Measurements from ENCODE around the gene LIPH.
"Not testable (repeated sequence)": the region's sequence is repeated elsewhere in the genome, so short reads cannot be mapped to it uniquely, and the experiment has no call there.

Gene LIPH

GRCh38 chr3:185552358-185552877, at the start of gene LIPH:
LIPH (minus strand) TSS chr3:185552588; CDS start chr3:185552471, 117 bp downstream.
- no peak for DNase-seq

GRCh38 chr3:185595526-185595925, 43.1 kb upstream of the LIPH start:
- no peak for DNase-seq

DNA sequence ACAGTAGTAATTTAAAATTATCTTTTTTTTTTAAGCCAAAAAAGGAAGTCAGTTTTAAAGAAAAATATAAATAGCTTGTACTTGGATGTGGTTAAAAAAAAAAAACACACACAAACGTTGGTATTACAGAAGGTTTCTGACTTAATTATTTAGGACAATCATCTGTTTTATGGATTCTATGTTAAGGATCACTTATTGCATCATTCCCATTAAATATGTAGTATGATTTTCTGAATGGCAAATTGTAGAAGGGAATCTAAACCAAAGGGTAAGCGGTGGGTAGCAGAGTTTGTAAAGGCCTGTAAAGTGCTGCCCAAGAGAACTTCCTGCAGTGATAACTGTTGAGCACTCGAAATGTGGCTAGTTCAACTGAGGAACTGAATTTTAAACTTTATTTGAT, 41.7 kb upstream of the LIPH start:
- no peak for DNase-seq

DNA sequence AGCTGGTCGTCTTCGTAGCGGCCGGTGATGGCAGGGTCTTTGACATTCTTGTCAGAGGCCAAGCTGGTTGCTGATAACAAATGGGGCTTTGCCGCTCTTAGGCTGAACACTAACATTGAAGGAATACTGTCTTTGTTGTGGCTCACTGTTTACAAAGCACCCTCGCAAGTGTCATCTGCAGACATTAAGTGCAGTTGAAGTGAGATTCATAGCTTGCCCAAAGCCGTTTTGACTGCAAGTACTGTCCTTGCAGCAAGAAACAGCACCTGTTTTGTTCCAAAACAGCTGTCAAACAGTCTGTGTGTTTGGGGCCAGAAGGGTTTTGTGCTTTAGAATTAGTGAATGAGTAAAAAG, 34.3 kb upstream of the LIPH start:
- DNase-seq, result no peak

DNA sequence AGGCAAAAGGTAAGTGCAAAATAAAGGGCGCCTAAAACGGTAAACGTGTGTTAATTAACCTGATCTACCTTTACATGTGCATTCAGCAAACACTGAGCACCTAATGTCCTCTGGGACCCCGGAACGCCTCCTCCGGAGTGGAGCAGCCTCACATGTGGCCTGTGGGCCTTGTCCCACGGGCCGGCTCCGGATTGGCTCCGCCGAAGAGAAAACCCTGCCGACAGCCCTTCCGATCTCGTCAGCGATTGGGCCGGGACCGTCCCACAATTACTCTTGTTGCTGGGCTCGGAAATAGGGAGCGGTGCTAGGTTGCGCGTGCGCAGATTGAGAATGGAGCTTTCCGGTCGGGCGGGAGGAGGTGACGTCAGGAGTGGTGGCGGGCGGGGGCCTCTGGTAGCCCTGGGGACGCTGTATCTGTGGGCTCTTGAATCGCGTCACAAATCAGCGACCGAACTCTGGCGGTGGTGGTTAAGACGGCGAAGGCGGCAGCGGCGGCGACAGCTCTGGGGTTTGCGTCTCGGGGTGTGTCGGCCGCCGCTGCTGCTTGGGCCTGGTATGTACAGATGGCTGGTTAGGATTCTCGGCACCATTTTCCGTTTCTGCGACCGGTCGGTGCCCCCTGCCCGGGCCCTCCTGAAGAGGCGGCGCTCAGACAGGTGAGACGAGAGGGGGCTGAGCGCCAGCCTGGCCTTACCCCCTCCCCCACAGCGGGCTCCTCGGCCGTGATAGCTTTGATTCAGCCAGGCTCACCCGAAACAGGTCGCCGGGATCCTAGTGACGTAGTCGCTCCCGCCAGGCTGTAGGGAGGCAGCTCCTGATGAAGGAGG, 33.7 kb upstream of the LIPH start, which contains the start of gene SENP2:
SENP2 (plus strand) TSS at position 437 of the 827 bp plus-strand sequence; CDS start at position 556, 119 bp downstream.
- DNase-seq, result peak; percentile 98

GRCh38 chr3:185585518-185585858, 33.1 kb upstream of the LIPH start:
- no peak for DNase-seq

- DNase-seq, result no peak
These were observed 32.3 kb upstream of the LIPH start for GRCh38 chr3:185584686-185585085.

- DNase-seq, result no peak
These were observed 31.5 kb upstream of the LIPH start for GRCh38 chr3:185583925-185584324.

- DNase-seq, result no peak
These were observed 30.5 kb upstream of the LIPH start for GRCh38 chr3:185582871-185583270.

GRCh38 chr3:185582236-185582635, 29.8 kb upstream of the LIPH start:
- no peak for DNase-seq

DNA sequence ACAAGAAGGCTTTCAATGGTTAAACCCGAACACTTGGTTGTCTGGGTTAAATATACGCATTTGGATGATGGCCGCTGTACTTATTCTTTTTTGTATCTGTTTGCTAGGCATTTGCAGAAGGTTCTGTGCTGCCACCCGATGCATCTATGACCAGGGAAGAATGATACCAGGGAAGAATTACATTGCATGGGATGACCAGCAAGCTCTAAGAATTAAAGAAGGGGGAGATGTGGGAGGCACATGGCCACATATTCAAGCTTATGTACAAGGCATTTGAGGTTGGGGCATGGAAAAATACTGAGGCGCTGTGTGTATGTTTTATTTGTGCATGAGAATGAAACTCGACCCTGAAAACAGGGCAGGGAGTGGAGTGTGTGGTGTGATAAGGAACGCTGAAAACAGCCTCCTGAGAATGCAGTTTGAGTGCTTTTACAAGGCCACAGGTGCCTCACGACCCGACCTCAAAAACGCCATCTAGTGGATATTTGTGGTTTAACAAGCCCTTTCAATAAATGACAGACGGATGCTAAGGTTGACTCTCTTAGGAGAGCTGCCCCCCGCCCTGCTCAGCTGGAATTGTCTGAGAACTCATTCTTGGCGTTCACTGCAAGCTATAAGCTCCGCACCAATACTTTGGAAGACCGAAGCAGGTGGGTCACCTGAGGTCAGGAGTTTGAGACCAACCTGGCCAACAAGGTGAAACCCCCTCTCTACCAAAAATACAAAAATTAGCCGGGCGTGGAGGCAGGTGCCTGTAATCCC, 22.9 kb upstream of the LIPH start:
- DNase-seq, result peak; percentile 61

GRCh38 chr3:185572183-185572582, 19.8 kb upstream of the LIPH start:
- no peak for DNase-seq

- DNase-seq, result no peak
These were observed 9.6 kb upstream of the LIPH start for GRCh38 chr3:185561958-185562357.

DNA sequence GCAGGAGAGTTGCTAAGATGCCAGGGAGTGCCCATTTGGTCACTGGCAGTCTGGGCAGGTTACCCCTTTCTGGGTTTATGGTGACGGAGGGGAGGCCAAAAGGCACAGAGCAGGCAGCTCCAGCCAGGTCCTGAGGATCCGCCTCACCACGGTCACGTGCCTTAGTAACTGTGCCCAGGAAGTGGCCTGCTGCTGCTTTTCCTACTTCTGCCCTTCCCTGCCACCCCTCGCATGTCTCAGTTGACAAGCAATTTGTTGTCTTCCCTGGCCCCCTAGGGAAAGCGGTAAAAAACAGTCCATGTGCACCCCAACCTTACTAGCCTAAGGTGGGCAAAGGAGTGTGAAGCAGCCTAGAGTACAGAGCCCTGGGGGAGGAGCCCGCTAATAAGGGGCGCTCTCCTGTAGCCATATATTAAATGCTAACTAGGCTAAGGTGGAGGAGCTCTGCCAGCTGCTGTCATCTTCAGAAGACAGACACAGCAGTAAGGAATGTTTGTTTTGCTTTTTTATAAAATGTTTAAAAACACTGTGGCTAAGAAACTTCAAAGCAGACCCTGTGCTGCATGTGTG, 9.1 kb upstream of the LIPH start:
- no peak for DNase-seq

GRCh38 chr3:185560676-185561075, 8.3 kb upstream of the LIPH start:
- DNase-seq, result no peak

- no peak for DNase-seq
These were observed 7.3 kb upstream of the LIPH start for GRCh38 chr3:185559706-185560090.

DNA sequence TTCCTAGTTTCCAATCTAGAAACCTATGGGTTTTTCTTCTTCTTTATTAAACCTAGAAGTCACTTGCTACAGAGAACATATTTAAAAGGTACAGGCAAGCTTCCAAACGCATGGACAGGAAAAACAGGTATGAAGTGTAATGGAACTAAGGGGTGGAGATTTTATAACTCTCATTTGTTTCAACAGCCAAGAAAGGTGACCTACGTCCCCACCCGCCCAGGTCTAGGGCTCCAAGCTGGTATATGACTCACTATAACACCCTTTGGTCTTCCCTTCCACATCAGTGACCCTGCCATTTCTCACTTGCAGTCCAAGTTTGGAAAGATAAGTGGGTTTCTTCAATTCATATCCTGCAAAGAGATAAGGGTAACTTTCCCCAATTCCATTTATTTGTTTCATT, 6.0 kb upstream of the LIPH start:
- DNase-seq, result no peak

- not testable (repeated sequence) for DNase-seq
These were observed 4.3 kb upstream of the LIPH start for GRCh38 chr3:185556640-185557039.

GRCh38 chr3:185555860-185556347, 3.5 kb upstream of the LIPH start:
- no peak for DNase-seq

DNA sequence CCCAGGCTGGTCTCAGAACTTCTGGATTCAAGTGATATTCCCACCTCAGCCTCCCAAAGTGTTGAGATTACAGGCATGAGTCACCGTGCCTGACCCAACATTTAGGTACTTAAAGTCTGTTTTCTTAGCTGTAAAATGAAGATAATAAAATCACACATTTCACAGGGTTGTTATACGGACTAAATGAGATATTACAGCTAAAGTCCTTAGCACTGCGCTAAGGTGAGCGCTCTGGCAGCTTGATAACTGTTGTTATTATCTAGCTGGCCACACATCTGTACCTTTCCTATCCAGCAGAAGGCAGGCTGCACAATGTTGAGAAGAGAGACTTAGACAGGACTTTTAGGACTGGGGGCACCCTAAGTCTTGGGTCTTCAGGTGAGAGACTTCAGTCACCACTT, 2.7 kb upstream of the LIPH start:
- no peak for DNase-seq

DNA sequence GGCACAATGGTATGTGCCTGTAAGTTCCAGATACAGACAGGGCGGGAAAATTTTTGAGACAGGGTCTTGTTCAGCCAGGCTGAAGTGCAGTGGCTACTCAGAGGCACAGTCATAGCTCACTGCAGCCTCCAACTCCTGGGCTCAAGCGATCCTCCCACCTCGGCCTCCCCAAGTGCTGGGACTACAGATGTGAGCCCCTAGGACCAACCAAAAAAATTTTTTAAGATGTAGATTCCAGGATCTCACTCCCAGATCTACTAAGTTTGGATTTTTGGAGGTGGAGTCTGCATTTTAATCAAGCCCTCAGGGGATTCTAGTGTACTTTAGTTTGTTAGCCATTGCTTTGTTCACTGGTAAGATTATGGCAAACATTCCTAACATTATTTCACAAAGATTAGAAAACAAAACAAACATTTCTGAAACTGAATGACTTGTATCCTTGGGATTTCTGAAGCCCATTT, 2.7 kb downstream of the LIPH start:
- no peak for DNase-seq

GRCh38 chr3:185549122-185549521, 3.3 kb downstream of the LIPH start:
- DNase-seq, result no peak

DNA sequence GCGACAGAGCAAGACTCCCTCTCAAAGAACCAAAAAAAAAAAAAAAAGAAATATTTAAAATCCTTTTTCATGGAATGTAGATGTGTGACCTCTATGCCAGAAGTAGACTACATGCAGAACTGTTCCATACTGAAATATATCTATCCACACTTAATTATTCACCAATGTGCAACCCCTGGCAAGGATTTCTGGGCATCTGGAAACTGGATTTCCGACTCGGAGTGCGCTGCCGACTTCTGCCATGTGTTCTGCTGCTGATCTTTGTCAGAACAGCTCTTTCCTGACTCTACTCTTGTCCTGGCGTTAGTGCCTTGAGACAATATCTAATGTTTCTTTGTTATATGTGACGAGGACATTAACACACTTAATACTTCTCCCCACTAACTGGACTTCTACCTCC, 11.7 kb downstream of the LIPH start:
- no peak for DNase-seq
